ENCODE results near the gene PTPN9. TPM values are rescaled to one million over a fixed set of nuclear protein-coding genes. Genes with fewer than 3 reads are reported as not detected.

Gene PTPN9
- total RNA-seq, 1 donor from 2014 or later = 138 TPM

- H3K4me1 Mint-ChIP-seq (ENCODE audit: low read depth, unreplicated experiment) = no peaks in the 10 kb centered on the region
- H3K4me3 Mint-ChIP-seq (ENCODE audit: unreplicated experiment) = no peak overlapping the region
- H3K27ac Mint-ChIP-seq (ENCODE audit: unreplicated experiment) = no peak overlapping the region
- TF ChIP-seq CTCF (IDR thresholded peaks at IDR 0.05; ENCODE audit: partially characterized antibody, unreplicated experiment) = no peak
- no peak for DNase-seq
- peaks cover 4% of the 10 kb centered on the region for H3K36me3 Mint-ChIP-seq (ENCODE audit: unreplicated experiment)
- H3K9me3 Mint-ChIP-seq (ENCODE audit: unreplicated experiment) = peaks cover 2% of the 10 kb centered on the region
- H3K27me3 Mint-ChIP-seq (ENCODE audit: unreplicated experiment) = no peaks in the 10 kb centered on the region
Observed at GRCh38 chr15:75428152-75428551, 151.0 kb downstream of the PTPN9 start.

- no peak for DNase-seq
Observed at GRCh38 chr15:75425966-75426500, 153.1 kb downstream of the PTPN9 start.

GRCh38 chr15:75422554-75422953 is 156.6 kb downstream of the PTPN9 start:
- Mint-ChIP-seq H3K9me3 (ENCODE audit: unreplicated experiment) (no peaks in the 10 kb centered on the region), H3K4me1 (ENCODE audit: low read depth, unreplicated experiment) (no peaks in the 10 kb centered on the region)

More at GRCh38 chr15:75425966-75426500, 153.1 kb downstream of the PTPN9 start:
- Mint-ChIP-seq H3K4me1 (ENCODE audit: low read depth, unreplicated experiment) (no peaks in the 10 kb centered on the region), H3K4me3 (ENCODE audit: unreplicated experiment) (no peak overlapping the region), H3K9me3 (ENCODE audit: unreplicated experiment) (peaks cover 2% of the 10 kb centered on the region), H3K27me3 (ENCODE audit: unreplicated experiment) (no peaks in the 10 kb centered on the region), H3K27ac (ENCODE audit: unreplicated experiment) (no peak overlapping the region), H3K36me3 (ENCODE audit: unreplicated experiment) (peaks cover 4% of the 10 kb centered on the region)
- TF ChIP-seq CTCF (IDR thresholded peaks at IDR 0.05; ENCODE audit: partially characterized antibody, unreplicated experiment) = no peak

GRCh38 chr15:75420698-75421097 is 158.4 kb downstream of the PTPN9 start:
- DNase-seq = no peak
- Mint-ChIP-seq H3K4me3 (ENCODE audit: unreplicated experiment) (no peak overlapping the region), H3K36me3 (ENCODE audit: unreplicated experiment) (no peaks in the 10 kb centered on the region), H3K4me1 (ENCODE audit: low read depth, unreplicated experiment) (no peaks in the 10 kb centered on the region), H3K9me3 (ENCODE audit: unreplicated experiment) (no peaks in the 10 kb centered on the region), H3K27ac (ENCODE audit: unreplicated experiment) (no peak overlapping the region), H3K27me3 (ENCODE audit: unreplicated experiment) (no peaks in the 10 kb centered on the region)
- TF ChIP-seq CTCF (IDR thresholded peaks at IDR 0.05; ENCODE audit: partially characterized antibody, unreplicated experiment) = no peak

More at GRCh38 chr15:75422554-75422953, 156.6 kb downstream of the PTPN9 start:
- no peak overlapping the region for H3K27ac Mint-ChIP-seq (ENCODE audit: unreplicated experiment)
- no peak for DNase-seq
- no peaks in the 10 kb centered on the region for H3K27me3 Mint-ChIP-seq (ENCODE audit: unreplicated experiment)
- no peaks in the 10 kb centered on the region for H3K36me3 Mint-ChIP-seq (ENCODE audit: unreplicated experiment)
- no peak for TF ChIP-seq CTCF (IDR thresholded peaks at IDR 0.05; ENCODE audit: partially characterized antibody, unreplicated experiment)
- no peak overlapping the region for H3K4me3 Mint-ChIP-seq (ENCODE audit: unreplicated experiment)

- peaks cover 2% of the 10 kb centered on the region for H3K27me3 Mint-ChIP-seq (ENCODE audit: unreplicated experiment)
- no peak overlapping the region for H3K27ac Mint-ChIP-seq (ENCODE audit: unreplicated experiment)
- H3K4me1 Mint-ChIP-seq (ENCODE audit: low read depth, unreplicated experiment) = no peaks in the 10 kb centered on the region
Observed at GRCh38 chr15:75416584-75416983, 162.5 kb downstream of the PTPN9 start.

More at GRCh38 chr15:75416584-75416983, 162.5 kb downstream of the PTPN9 start:
- peaks cover 4% of the 10 kb centered on the region for H3K36me3 Mint-ChIP-seq (ENCODE audit: unreplicated experiment)
- no peak for DNase-seq
- H3K9me3 Mint-ChIP-seq (ENCODE audit: unreplicated experiment) = no peaks in the 10 kb centered on the region
- H3K4me3 Mint-ChIP-seq (ENCODE audit: unreplicated experiment) = no peak overlapping the region
- TF ChIP-seq CTCF (IDR thresholded peaks at IDR 0.05; ENCODE audit: partially characterized antibody, unreplicated experiment) = no peak

Other genes starting within 250 kb of the PTPN9 start
- gene COMMD4, start 243.3 kb downstream of the PTPN9 start, total RNA-seq (ENCODE audit: unreplicated experiment) = 66.2 TPM
- gene NEIL1, start 232.3 kb downstream of the PTPN9 start, total RNA-seq (ENCODE audit: unreplicated experiment) = 11.8 TPM
- gene MAN2C1, start 210.7 kb downstream of the PTPN9 start, total RNA-seq (ENCODE audit: unreplicated experiment) = 300 TPM
- 45.4 TPM for gene SIN3A, start 127.6 kb downstream of the PTPN9 start, total RNA-seq (ENCODE audit: unreplicated experiment)
- gene SNUPN, start 46.4 kb upstream of the PTPN9 start, total RNA-seq (ENCODE audit: unreplicated experiment) = 15.5 TPM
- 33.6 TPM for gene IMP3, start 60.9 kb upstream of the PTPN9 start, total RNA-seq (ENCODE audit: unreplicated experiment)
- 21.2 TPM for gene SNX33, start 68.6 kb upstream of the PTPN9 start, total RNA-seq (ENCODE audit: unreplicated experiment)
- gene CSPG4, start 133.5 kb upstream of the PTPN9 start, total RNA-seq (ENCODE audit: unreplicated experiment) = 1.1 TPM